ENCODE data around the gene MAPRE2. TPM values are rescaled to one million over a fixed set of nuclear protein-coding genes. Genes with fewer than 3 reads are reported as not detected.

Gene MAPRE2
- 11.9 to 12.8 TPM (median 12.5 TPM) in 5 replicates for total RNA-seq (2022; extraction: Qiagen RNA extraction)

DNA sequence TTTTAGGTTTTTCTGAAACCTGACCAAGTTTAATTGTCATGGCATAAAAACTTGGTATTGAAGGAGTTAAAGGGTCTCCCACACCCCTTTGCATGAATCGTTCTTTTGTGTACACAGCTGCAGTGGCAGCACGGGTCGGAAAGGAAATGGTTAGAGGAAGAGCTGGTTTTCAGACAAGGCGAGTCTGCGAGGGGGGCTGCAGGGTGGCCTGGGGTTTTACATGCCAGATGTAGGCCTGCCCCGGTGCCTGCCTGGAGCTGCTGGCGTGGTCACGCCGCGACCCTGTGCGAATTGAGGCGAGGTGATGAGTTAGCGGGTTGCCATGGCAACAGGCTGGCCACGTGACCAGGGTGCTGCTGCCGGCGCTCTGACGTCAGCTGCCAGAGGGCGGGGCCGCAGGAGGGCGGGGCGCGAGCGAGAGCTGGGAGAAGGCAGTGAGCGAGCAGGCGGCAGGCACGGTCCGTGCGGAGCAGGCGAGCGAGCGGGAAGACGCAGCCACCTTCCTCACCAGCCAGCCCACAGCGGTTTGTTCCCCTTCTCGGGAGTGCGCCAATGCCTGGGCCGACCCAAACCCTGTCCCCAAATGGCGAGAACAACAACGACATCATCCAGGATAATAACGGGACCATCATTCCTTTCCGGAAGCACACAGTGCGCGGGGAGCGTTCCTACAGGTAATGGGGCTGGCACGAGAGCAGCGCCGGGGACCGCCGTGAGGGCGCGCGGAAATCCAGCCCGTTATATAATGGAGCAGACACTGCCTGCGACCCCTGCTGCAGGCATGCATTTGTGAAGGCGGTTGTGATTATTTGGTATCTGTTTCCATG, at the start of gene MAPRE2:
MAPRE2 (plus strand) TSS at position 426 of the 827 bp plus-strand sequence; CDS start at position 553, 127 bp downstream.

Other genes starting within 250 kb of the MAPRE2 start
- 3.3 to 4.6 TPM (median 3.9 TPM) in 5 replicates for gene ZNF397, start 199.6 kb downstream of the MAPRE2 start, total RNA-seq (2022; extraction: Qiagen RNA extraction)
- 0.47 to 1.6 TPM (median 0.57 TPM) in 5 replicates for gene ZSCAN30, start 248.8 kb downstream of the MAPRE2 start, total RNA-seq (2022; extraction: Qiagen RNA extraction)